Activated naive CD8-positive, alpha-beta T cell treated with anti-CD3 and anti-CD28 coated beads for 36 hours (primary cell): ENCODE results near the gene ING3. TPM values are rescaled to one million over a fixed set of nuclear protein-coding genes. Genes with fewer than 3 reads are reported as not detected.

Source experiments
- DNase-seq: peaks from one replicate; pipeline ENCODE4 v3.0.0; 2021
- H3K27ac Mint-ChIP-seq: one replicate; pipeline ENCODE4 v1.8.0; 2022; ENCODE audit warnings: mild to moderate bottlenecking, moderate library complexity, mixed read lengths
- H3K27me3 Mint-ChIP-seq: one replicate; pipeline ENCODE4 v1.8.0; 2022; ENCODE audit warnings: mild to moderate bottlenecking, mixed read lengths
- H3K36me3 Mint-ChIP-seq: one replicate; pipeline ENCODE4 v1.8.0; 2021; ENCODE audit warnings: mild to moderate bottlenecking, mixed read lengths
- H3K4me1 Mint-ChIP-seq: one replicate; pipeline ENCODE4 v1.8.0; 2021; ENCODE audit warnings: mixed read lengths
- H3K4me3 Mint-ChIP-seq: one replicate; pipeline ENCODE4 v1.8.0; 2022; ENCODE audit warnings: mild to moderate bottlenecking, moderate library complexity, mixed read lengths
- H3K9me3 Mint-ChIP-seq: one replicate; pipeline ENCODE4 v1.8.0; 2022; ENCODE audit warnings: mixed read lengths
- total RNA-seq, 2 experiments: library from RNA; stranded (reverse); gene quantifications; one replicate each; pipeline ENCODE4 v1.2.3, GENCODE V29; 2021

The ING3 gene
- total RNA-seq, 2 experiments from 2014 or later, result 27.5 to 28.6 TPM

GRCh38 chr7:120941856-120942255, 8.7 kb upstream of the ING3 start:
- H3K9me3 Mint-ChIP-seq, result no peaks in the 10 kb centered on the region

DNA sequence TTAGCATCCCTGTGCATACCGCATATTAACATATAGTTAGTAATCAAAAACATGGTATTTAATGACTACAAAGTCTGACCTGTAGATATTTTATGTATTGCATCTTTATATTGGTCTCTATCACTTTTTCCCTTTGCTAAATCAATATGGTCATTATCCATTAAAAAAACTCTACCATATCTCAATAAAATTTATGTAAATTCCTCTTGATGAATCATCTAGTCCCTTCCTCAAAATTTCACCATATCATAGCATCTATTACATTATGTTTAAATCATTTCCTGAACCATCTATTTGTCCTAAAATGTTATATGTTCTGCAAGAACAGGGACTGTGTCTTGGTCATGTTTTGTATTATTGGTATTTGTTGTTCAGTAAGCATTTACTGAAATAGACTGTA, 7.7 kb upstream of the ING3 start:
- Mint-ChIP-seq H3K27me3 (peaks cover 17% of the 10 kb centered on the region), H3K27ac (no peak overlapping the region), H3K9me3 (no peaks in the 10 kb centered on the region), H3K36me3 (no peaks in the 10 kb centered on the region), H3K4me3 (no peak overlapping the region), H3K4me1 (no peaks in the 10 kb centered on the region)
- DNase-seq, result no peak

More at GRCh38 chr7:120941856-120942255, 8.7 kb upstream of the ING3 start:
- Mint-ChIP-seq H3K36me3 (no peaks in the 10 kb centered on the region), H3K4me3 (no peak overlapping the region), H3K27me3 (peaks cover 11% of the 10 kb centered on the region), H3K4me1 (no peaks in the 10 kb centered on the region), H3K27ac (no peak overlapping the region)
- no peak for DNase-seq

DNA sequence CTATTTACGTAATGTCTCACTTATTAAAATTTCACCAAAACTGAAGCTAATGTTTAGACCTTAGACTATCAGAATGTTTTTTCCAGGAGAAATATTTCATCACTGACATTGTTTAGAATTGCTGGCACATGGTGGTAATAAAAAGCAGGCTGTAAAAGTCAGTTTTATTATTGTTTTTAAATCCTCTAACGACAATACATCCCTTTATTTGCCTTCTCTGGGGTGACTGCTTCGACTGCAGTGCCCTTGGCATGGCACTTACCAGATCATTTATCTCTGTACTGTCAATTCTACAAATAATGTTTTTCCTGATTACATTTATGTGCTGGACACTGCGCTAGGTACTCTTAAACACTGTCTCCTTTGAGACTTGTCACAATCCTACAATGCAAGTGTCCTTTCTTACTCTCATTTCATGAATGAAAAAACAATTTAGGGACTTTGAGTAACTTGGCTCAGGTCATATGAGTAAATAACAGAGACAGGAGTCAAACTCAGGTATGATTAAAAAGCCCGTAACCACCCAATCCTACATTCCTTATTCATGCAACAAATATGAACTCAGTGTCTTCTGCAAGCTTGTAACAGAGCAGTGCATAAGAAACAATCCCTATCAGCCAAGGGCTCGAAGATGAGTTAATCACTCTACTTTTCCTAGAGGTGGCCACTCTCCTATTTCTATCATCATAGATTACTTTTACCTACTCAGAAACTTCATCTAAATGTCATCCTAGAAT, 5.6 kb upstream of the ING3 start:
- H3K9me3 Mint-ChIP-seq, result no peaks in the 10 kb centered on the region
- H3K27ac Mint-ChIP-seq, result no peak overlapping the region
- peaks cover 9% of the 10 kb centered on the region for H3K4me1 Mint-ChIP-seq
- peaks cover 19% of the 10 kb centered on the region for H3K27me3 Mint-ChIP-seq
- no peak overlapping the region for H3K4me3 Mint-ChIP-seq
- no peak for DNase-seq
- no peaks in the 10 kb centered on the region for H3K36me3 Mint-ChIP-seq

- Mint-ChIP-seq H3K36me3 (peaks cover 12% of the 10 kb centered on the region), H3K4me3 (no peak overlapping the region), H3K27me3 (peaks cover 16% of the 10 kb centered on the region), H3K27ac (no peak overlapping the region), H3K4me1 (peaks cover 17% of the 10 kb centered on the region), H3K9me3 (no peaks in the 10 kb centered on the region)
- no peak for DNase-seq
Observed at GRCh38 chr7:120947980-120948379, 2.6 kb upstream of the ING3 start.

DNA sequence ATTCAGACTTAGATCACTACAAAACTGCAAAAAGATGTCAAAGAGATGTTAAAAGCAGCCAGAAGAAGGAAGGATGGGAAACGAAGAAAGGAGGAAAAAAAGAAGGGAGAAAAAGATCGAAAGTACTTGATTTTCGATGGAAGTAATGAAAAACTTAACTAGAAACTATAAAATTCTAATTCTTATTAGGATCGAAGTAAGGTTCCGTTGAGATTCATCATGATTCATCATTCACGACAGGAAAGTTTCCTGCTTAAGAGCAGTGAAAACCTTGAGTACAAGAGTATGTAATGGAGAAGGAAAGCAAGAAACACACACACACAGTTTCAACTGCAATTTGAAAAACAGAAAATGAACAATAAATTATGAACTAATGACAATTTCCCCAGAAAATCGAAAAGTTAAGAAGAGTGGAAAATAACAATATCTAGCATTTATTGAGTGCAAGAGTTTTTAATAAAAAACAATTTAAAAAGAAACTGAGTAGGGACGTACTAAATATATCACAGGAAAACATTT, 1.1 kb upstream of the ING3 start:
- Mint-ChIP-seq H3K27ac (peak overlapping the region; percentile 37), H3K4me1 (peaks cover 22% of the 10 kb centered on the region), H3K4me3 (peak overlapping the region; percentile 95), H3K27me3 (peaks cover 16% of the 10 kb centered on the region), H3K9me3 (no peaks in the 10 kb centered on the region), H3K36me3 (peaks cover 14% of the 10 kb centered on the region)
- no peak for DNase-seq

DNA sequence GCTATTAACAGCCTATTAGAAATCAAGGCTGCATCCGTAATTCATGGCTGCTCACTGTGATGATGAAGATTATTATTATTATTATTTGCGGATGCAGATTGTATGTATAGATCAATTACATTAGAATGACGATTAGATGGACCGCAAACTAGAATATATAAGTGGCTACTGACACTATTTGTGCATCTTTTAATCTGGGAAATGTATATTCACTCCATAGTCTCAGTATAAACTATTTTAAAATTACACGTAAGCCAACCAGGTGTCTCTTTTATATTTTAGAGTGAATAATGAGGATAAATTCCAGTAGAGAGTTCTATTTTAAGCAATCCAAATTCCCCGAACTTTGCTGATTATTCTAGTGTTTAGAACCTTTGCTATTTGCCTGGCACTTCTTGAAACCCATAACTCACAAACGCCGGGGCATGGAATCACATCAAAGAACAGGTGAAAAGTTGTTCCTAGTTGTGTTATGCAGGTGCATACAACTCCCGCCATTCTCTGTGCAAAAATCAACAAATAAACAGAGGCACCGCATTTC, 509 bp upstream of the ING3 start:
- peaks cover 24% of the 10 kb centered on the region for H3K4me1 Mint-ChIP-seq
- no peaks in the 10 kb centered on the region for H3K9me3 Mint-ChIP-seq
- H3K4me3 Mint-ChIP-seq, result peak overlapping the region; percentile 95
- DNase-seq, result no peak
- H3K36me3 Mint-ChIP-seq, result peaks cover 16% of the 10 kb centered on the region
- H3K27me3 Mint-ChIP-seq, result peaks cover 16% of the 10 kb centered on the region
- H3K27ac Mint-ChIP-seq, result peak overlapping the region; percentile 97

DNA sequence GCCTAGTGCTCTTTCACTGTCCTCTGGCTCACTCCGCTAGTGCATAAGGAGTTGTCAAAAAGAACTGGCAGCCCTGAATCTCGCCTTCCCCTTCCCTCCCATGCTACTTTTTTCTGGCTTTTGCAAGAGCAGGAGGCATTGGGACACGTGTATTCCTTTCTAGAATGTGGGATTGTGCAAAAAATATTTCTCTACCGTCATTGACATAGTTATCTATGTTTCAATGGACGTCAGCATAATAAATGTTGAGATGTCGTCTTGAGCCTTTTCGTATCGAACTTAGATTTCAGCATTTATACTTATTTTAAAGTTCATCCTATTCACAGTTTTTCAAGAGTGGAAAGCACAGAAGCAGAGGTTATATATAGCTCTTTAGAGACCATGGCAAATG, 727 bp downstream of the ING3 start:
- H3K4me1 Mint-ChIP-seq, result peaks cover 26% of the 10 kb centered on the region
- peak overlapping the region; percentile 95 for H3K4me3 Mint-ChIP-seq
- H3K27me3 Mint-ChIP-seq, result peaks cover 13% of the 10 kb centered on the region
- H3K9me3 Mint-ChIP-seq, result no peaks in the 10 kb centered on the region
- peak overlapping the region; percentile 97 for H3K27ac Mint-ChIP-seq
- H3K36me3 Mint-ChIP-seq, result peaks cover 17% of the 10 kb centered on the region
- no peak for DNase-seq

GRCh38 chr7:120951826-120952225, 1.2 kb downstream of the ING3 start:
- H3K27me3 Mint-ChIP-seq, result peaks cover 12% of the 10 kb centered on the region
- H3K9me3 Mint-ChIP-seq, result no peaks in the 10 kb centered on the region
- H3K36me3 Mint-ChIP-seq, result peaks cover 17% of the 10 kb centered on the region
- H3K4me3 Mint-ChIP-seq, result peak overlapping the region; percentile 95
- peak overlapping the region; percentile 97 for H3K27ac Mint-ChIP-seq
- DNase-seq, result peak; percentile 5
- peaks cover 26% of the 10 kb centered on the region for H3K4me1 Mint-ChIP-seq

DNA sequence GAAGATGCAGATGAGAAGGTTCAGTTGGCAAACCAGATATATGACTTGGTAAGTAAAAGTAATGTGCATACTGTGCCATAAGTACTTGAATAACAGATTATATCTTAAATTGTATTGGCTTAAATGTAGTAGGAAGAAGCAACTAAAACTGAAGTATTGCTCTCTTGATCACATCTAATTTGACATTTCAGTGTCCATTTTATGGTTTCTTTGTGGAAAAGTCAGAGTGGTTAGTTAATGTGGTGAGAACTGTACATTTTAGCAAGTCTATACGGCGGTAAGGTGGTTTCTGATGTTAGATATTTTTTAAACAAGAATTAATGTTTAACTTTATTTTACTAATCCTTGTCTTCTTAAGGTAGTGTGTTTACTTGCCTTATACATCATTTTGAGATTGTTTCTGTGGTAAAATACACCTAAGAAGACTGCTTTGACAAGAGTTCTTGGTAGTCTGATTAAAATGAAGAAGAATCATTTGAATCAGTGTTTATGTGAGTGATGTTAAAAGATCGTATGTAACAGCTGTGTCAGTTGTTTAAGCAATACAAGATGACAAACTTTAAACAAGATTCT, 5.1 kb downstream of the ING3 start:
- DNase-seq, result no peak
- no peak overlapping the region for H3K27ac Mint-ChIP-seq
- H3K4me1 Mint-ChIP-seq, result peaks cover 22% of the 10 kb centered on the region
- H3K36me3 Mint-ChIP-seq, result peaks cover 26% of the 10 kb centered on the region
- H3K9me3 Mint-ChIP-seq, result no peaks in the 10 kb centered on the region
- H3K4me3 Mint-ChIP-seq, result no peak overlapping the region
- H3K27me3 Mint-ChIP-seq, result no peaks in the 10 kb centered on the region

DNA sequence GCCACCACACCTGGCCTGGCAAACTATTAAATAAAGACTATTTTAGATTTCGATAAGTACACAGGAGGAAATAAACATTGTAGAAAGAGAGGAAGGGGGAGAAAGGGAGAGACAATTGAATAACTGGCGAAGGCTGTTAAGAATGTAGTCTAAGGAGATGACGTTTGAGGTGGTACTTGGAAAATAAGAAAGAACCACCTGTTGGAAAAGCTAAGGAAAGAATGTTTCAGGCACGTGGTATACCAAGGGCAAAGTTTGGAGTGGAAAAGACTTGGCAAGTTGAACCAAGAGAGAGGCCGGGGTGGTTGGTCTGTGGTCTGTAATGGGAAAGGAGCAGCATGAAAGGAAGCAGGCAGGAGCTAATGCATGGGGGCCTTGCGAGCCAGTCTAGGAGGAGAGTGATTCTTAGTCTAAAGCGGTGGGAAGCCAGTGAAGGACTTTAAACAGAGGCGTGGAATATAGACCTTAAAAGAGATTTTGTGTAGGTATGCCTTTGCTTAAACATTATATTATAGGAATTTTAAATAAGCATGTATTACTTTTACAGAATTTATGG, 9.4 kb downstream of the ING3 start:
- DNase-seq, result no peak
- H3K4me3 Mint-ChIP-seq, result no peak overlapping the region
- H3K4me1 Mint-ChIP-seq, result peaks cover 17% of the 10 kb centered on the region
- peaks cover 20% of the 10 kb centered on the region for H3K36me3 Mint-ChIP-seq
- no peaks in the 10 kb centered on the region for H3K9me3 Mint-ChIP-seq
- no peak overlapping the region for H3K27ac Mint-ChIP-seq
- no peaks in the 10 kb centered on the region for H3K27me3 Mint-ChIP-seq

GRCh38 chr7:120960714-120961113, 10.1 kb downstream of the ING3 start:
- no peak overlapping the region for H3K27ac Mint-ChIP-seq
- peaks cover 15% of the 10 kb centered on the region for H3K4me1 Mint-ChIP-seq
- H3K36me3 Mint-ChIP-seq, result peaks cover 23% of the 10 kb centered on the region
- no peaks in the 10 kb centered on the region for H3K27me3 Mint-ChIP-seq
- no peak overlapping the region for H3K4me3 Mint-ChIP-seq
- no peaks in the 10 kb centered on the region for H3K9me3 Mint-ChIP-seq
- no peak for DNase-seq

DNA sequence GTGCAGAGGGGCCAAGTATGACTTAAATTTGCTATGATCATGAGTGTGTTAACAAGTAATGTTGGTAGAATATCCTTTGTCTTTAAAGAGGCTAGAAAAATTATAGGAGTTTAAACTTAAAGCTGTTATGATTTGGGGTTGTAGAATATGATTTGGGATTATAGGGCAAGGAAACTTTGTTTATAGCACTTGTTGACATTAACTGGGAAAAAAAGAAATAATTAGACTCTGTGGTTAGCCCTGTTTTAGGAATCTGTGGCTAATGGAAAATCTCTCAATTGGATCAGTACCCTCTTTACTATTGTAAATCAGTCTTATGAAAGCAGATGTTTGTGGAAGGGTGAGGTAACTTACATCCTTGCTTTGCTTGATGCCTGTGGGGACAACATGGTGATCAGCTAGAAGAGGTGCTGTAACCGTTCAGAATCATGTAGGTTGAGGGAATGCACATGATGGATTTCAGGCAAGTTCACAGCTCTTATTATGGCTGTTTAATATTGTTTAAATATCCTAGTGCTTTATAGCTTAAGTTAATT, 11.1 kb downstream of the ING3 start:
- H3K36me3 Mint-ChIP-seq, result peaks cover 24% of the 10 kb centered on the region
- no peak overlapping the region for H3K27ac Mint-ChIP-seq
- DNase-seq, result no peak
- no peaks in the 10 kb centered on the region for H3K27me3 Mint-ChIP-seq
- H3K4me3 Mint-ChIP-seq, result no peak overlapping the region
- H3K4me1 Mint-ChIP-seq, result peaks cover 15% of the 10 kb centered on the region
- H3K9me3 Mint-ChIP-seq, result no peaks in the 10 kb centered on the region

DNA sequence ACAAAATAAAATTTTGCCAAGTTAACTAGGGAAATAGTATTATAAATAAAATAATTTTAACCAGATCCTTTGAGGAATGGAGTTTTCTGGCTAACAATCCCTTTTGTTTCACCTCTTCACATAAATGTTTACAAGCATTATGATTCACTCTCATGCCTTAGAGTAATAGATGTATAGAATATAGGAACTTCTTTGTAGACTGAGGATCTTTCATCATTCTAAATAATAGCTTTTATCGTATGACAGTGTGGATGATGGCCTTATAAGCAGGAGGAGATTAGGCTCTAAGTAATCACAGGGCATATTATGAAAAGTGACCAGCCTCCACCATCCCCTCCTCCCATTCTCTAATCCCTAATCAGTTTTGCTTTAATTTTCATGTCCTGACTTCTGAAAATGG, 13.5 kb downstream of the ING3 start:
- no peak for DNase-seq
- no peak overlapping the region for H3K4me3 Mint-ChIP-seq
- peaks cover 23% of the 10 kb centered on the region for H3K36me3 Mint-ChIP-seq
- no peaks in the 10 kb centered on the region for H3K9me3 Mint-ChIP-seq
- H3K27ac Mint-ChIP-seq, result no peak overlapping the region
- no peaks in the 10 kb centered on the region for H3K27me3 Mint-ChIP-seq
- peaks cover 15% of the 10 kb centered on the region for H3K4me1 Mint-ChIP-seq

DNA sequence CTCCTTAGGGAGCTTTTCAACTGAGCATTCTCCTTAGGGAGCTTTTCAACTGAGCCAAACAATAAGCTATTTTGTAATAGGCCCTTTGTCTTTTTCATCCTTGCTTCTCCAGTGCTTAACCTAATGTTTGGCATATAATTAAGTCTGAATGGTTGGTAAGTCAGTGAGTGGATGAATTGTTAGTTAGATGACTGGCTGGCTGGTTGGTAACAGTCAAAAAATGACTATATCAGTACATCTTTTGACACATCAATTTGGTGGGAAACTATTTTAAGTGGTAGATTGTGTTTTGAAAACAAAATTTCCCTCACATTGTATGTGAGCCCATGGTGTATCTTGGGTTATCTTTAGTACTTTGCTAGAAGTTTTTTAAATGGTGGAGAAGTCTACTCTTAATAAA, 16.4 kb downstream of the ING3 start:
- peaks cover 18% of the 10 kb centered on the region for H3K36me3 Mint-ChIP-seq
- no peaks in the 10 kb centered on the region for H3K9me3 Mint-ChIP-seq
- H3K27ac Mint-ChIP-seq, result no peak overlapping the region
- H3K4me3 Mint-ChIP-seq, result no peak overlapping the region
- H3K27me3 Mint-ChIP-seq, result no peaks in the 10 kb centered on the region
- no peak for DNase-seq
- H3K4me1 Mint-ChIP-seq, result peaks cover 3% of the 10 kb centered on the region

- H3K27me3 Mint-ChIP-seq, result no peaks in the 10 kb centered on the region
- no peak overlapping the region for H3K4me3 Mint-ChIP-seq
- H3K27ac Mint-ChIP-seq, result no peak overlapping the region
- peaks cover 5% of the 10 kb centered on the region for H3K36me3 Mint-ChIP-seq
- H3K9me3 Mint-ChIP-seq, result no peaks in the 10 kb centered on the region
- DNase-seq, result no peak
- H3K4me1 Mint-ChIP-seq, result no peaks in the 10 kb centered on the region
Observed at GRCh38 chr7:120973849-120974248, 23.3 kb downstream of the ING3 start.
